HEK293 (cell line): ENCODE measurements around the gene PPM1K.

Experiments used
- CTCF ChIA-PET: fragments of 350-600 bp; formaldehyde crosslinking; extraction: SDS; loops from one replicate; lab custom pipeline; 2021; ENCODE audit warnings: antibody characterized with exemption; lab: Yijun Ruan, JAX
- POLR2A ChIA-PET: fragments of 300-600 bp; formaldehyde crosslinking; extraction: SDS; loops from one replicate; lab custom pipeline; 2020; ENCODE audit warnings: antibody characterized with exemption, inconsistent platforms; lab: Yijun Ruan, JAX
- H3K27ac ChIP-seq: fragments of 200-500 bp; sonication (Bioruptor generic); 2 replicates; pipeline ENCODE4 v1.5.1; 2014; ENCODE audit warnings: low read depth, low read length, control low read depth, inconsistent platforms; ENCODE audit errors: extremely low read depth
- H3K36me3 ChIP-seq, 2 experiments: fragments of 200-500 bp in 1 of 2; sonication (Bioruptor generic) in 1 of 2; 1 replicate in 1 of 2; 2 replicates in 1 of 2; pipeline ENCODE4 v1.5.1; 2014 to 2017; ENCODE audit warnings: inconsistent platforms in 2 of 2, low read length in 2 of 2; ENCODE audit not compliant: control insufficient read depth in 2 of 2, insufficient read depth in 1 of 2
- H3K4me1 ChIP-seq: fragments of 200-500 bp; sonication (Bioruptor generic); 2 replicates; pipeline ENCODE4 v1.5.1; 2014; ENCODE audit warnings: mild to moderate bottlenecking, low read length, inconsistent platforms; ENCODE audit not compliant: control insufficient read depth, insufficient read depth
- H3K4me3 ChIP-seq: 2 replicates; pipeline ENCODE4 v1.5.1; 2011; ENCODE audit warnings: low read depth, mild to moderate bottlenecking, control low read depth, low read length, moderate library complexity
- H3K9me3 ChIP-seq: fragments of 200-500 bp; sonication (Bioruptor generic); 2 replicates; pipeline ENCODE4 v1.5.1; 2014; ENCODE audit warnings: low read depth, low read length, inconsistent platforms; ENCODE audit not compliant: control insufficient read depth, insufficient read depth
- EGR2 ChIP-seq: fragments of 450-650 bp; formaldehyde crosslinking; IDR thresholded peaks from 2 replicates; pipeline ENCODE4 v1.5.1; 2016; ENCODE audit warnings: low read depth, missing biosample characterization, missing genetic modification characterization
- GFI1B ChIP-seq: fragments of 450-650 bp; formaldehyde crosslinking; IDR thresholded peaks from 2 replicates; pipeline ENCODE4 v1.5.1; 2016; ENCODE audit warnings: missing biosample characterization, missing genetic modification characterization
- GLI2 ChIP-seq: fragments of 450-650 bp; formaldehyde crosslinking; IDR thresholded peaks from 2 replicates; pipeline ENCODE4; 2017; ENCODE audit warnings: missing biosample characterization, missing genetic modification characterization, low read depth, borderline replicate concordance
- HOXA7 ChIP-seq: sonication (generic); formaldehyde crosslinking; IDR thresholded peaks from 2 replicates; pipeline ENCODE4 v1.8.1; 2022; ENCODE audit warnings: missing genetic modification reagents, borderline replicate concordance
- KLF16 ChIP-seq: fragments of 450-650 bp; formaldehyde crosslinking; IDR thresholded peaks from 2 replicates; pipeline ENCODE4 v1.5.1; 2017; ENCODE audit warnings: missing biosample characterization, missing genetic modification characterization
- KLF8 ChIP-seq: fragments of 450-650 bp; formaldehyde crosslinking; IDR thresholded peaks from 2 replicates; pipeline ENCODE4 v1.5.1; 2016; ENCODE audit warnings: missing biosample characterization, missing genetic modification characterization
- KLF9 ChIP-seq: fragments of 450-650 bp; formaldehyde crosslinking; IDR thresholded peaks from 2 replicates; pipeline ENCODE4 v1.5.1; 2016; ENCODE audit warnings: missing biosample characterization, missing genetic modification characterization, low read depth
- MEIS1 ChIP-seq: sonication (generic); formaldehyde crosslinking; IDR thresholded peaks from 2 replicates; pipeline ENCODE4 v1.8.1; 2022; ENCODE audit warnings: missing genetic modification reagents, mild to moderate bottlenecking, borderline replicate concordance
- MYNN ChIP-seq: fragments of 450-650 bp; formaldehyde crosslinking; IDR thresholded peaks from 2 replicates; pipeline ENCODE4 v1.5.1; 2016; ENCODE audit warnings: missing biosample characterization, missing genetic modification characterization, borderline replicate concordance
- MZF1 ChIP-seq: fragments of 450-650 bp; formaldehyde crosslinking; IDR thresholded peaks from 2 replicates; pipeline ENCODE4 v1.5.1; 2017; ENCODE audit warnings: missing biosample characterization, missing genetic modification characterization, borderline replicate concordance
- SETDB1 ChIP-seq: IDR thresholded peaks from one replicate; pipeline ENCODE4 v1.6.1; 2017; ENCODE audit warnings: mild to moderate bottlenecking, low read length, moderate library complexity, mixed read lengths; ENCODE audit not compliant: insufficient read length
- SP7 ChIP-seq: fragments of 450-650 bp; formaldehyde crosslinking; IDR thresholded peaks from 2 replicates; pipeline ENCODE4 v1.5.1; 2016; ENCODE audit warnings: missing biosample characterization, missing genetic modification characterization
- ZBTB21 ChIP-seq: fragments of 450-650 bp; formaldehyde crosslinking; IDR thresholded peaks from 2 replicates; pipeline ENCODE4 v1.5.1; 2017; ENCODE audit warnings: missing biosample characterization, missing genetic modification characterization
- ZFP37 ChIP-seq: fragments of 450-650 bp; formaldehyde crosslinking; IDR thresholded peaks from 2 replicates; pipeline ENCODE4 v1.5.1; 2016; ENCODE audit warnings: missing biosample characterization, missing genetic modification characterization
- ZNF169 ChIP-seq: fragments of 450-650 bp; formaldehyde crosslinking; IDR thresholded peaks from 2 replicates; pipeline ENCODE4 v1.5.1; 2016; ENCODE audit warnings: missing biosample characterization, missing genetic modification characterization
- ZNF223 ChIP-seq: fragments of 450-650 bp; formaldehyde crosslinking; IDR thresholded peaks from 2 replicates; pipeline ENCODE4 v1.5.1; 2016; ENCODE audit warnings: missing biosample characterization, missing genetic modification characterization
- ZNF24 ChIP-seq: fragments of 450-650 bp; formaldehyde crosslinking; IDR thresholded peaks from 2 replicates; pipeline ENCODE4 v1.5.1; 2016; ENCODE audit warnings: missing biosample characterization, missing genetic modification characterization
- ZNF324 ChIP-seq: fragments of 450-650 bp; formaldehyde crosslinking; IDR thresholded peaks from 2 replicates; pipeline ENCODE4 v1.5.1; 2016; ENCODE audit warnings: missing biosample characterization, missing genetic modification characterization
- ZNF335 ChIP-seq: fragments of 450-650 bp; formaldehyde crosslinking; conservative IDR thresholded peaks from 2 replicates; pipeline ENCODE4 v1.5.1; 2016; ENCODE audit warnings: missing biosample characterization, missing genetic modification characterization
- ZNF404 ChIP-seq: fragments of 450-650 bp; formaldehyde crosslinking; IDR thresholded peaks from 2 replicates; pipeline ENCODE4 v1.5.1; 2017; ENCODE audit warnings: missing biosample characterization, missing genetic modification characterization
- ZNF510 ChIP-seq: fragments of 450-650 bp; formaldehyde crosslinking; IDR thresholded peaks from 2 replicates; pipeline ENCODE4 v1.5.1; 2018; ENCODE audit warnings: mild to moderate bottlenecking, missing genetic modification characterization, missing biosample characterization; ENCODE audit not compliant: insufficient replicate concordance
- ZNF549 ChIP-seq: fragments of 450-650 bp; IDR thresholded peaks from 2 replicates; pipeline ENCODE4 v1.5.1; 2018; ENCODE audit warnings: missing biosample characterization, missing genetic modification characterization, mild to moderate bottlenecking, inconsistent platforms, moderate library complexity
- ZNF560 ChIP-seq: fragments of 450-650 bp; formaldehyde crosslinking; IDR thresholded peaks from 2 replicates; pipeline ENCODE4 v1.5.1; 2017; ENCODE audit warnings: missing biosample characterization, missing genetic modification characterization, borderline replicate concordance
- ZNF658 ChIP-seq: fragments of 450-650 bp; formaldehyde crosslinking; IDR thresholded peaks from 2 replicates; pipeline ENCODE4; 2016; ENCODE audit warnings: missing biosample characterization, missing genetic modification characterization
- ZNF660 ChIP-seq: fragments of 450-650 bp; IDR thresholded peaks from 2 replicates; pipeline ENCODE4 v1.5.1; 2018; ENCODE audit warnings: missing biosample characterization, mild to moderate bottlenecking, missing genetic modification characterization
- ZNF777 ChIP-seq: fragments of 450-650 bp; formaldehyde crosslinking; IDR thresholded peaks from 2 replicates; pipeline ENCODE4 v1.5.1; 2017; ENCODE audit warnings: missing biosample characterization, missing genetic modification characterization, borderline replicate concordance
- ZXDB ChIP-seq: fragments of 450-650 bp; formaldehyde crosslinking; IDR thresholded peaks from 2 replicates; pipeline ENCODE4 v1.5.1; 2016; ENCODE audit warnings: missing biosample characterization, missing genetic modification characterization
- TF ChIP-seq, protein P1 (sequence below): fragments of 450-650 bp; formaldehyde crosslinking; IDR thresholded peaks from 2 replicates; pipeline ENCODE4 v1.5.1; 2017; ENCODE audit warnings: missing biosample characterization, mild to moderate bottlenecking, missing genetic modification characterization, moderate library complexity
- TF ChIP-seq, protein P2 (sequence below): fragments of 450-650 bp; formaldehyde crosslinking; IDR thresholded peaks from 2 replicates; pipeline ENCODE4 v1.5.1; 2016; ENCODE audit warnings: missing biosample characterization, missing genetic modification characterization, borderline replicate concordance

The PPM1K gene

DNA sequence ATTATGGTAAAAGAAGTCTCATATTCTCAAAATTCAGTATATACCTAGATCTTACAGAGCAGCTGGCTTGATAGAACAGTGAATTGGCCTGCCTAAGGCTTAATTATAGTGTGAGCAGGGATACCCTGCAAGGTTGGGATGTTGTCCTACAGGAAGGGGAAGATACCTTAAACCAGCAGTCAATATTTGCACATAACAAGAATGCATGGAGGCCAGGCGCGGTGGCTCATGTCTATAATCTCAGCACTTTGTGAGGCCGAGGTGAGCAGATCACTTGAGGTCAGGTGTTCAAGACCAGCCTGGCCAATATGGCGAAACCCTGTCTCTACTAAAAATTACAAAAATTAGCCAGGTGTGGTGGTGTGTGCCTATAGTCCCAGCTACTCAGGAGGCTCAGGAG lies 67.2 kb downstream of the PPM1K start (continued):
- TF ChIP-seq KLF9 = no peak
- no peak for TF ChIP-seq ZNF324 (tag by site-specific recombination)
- no peak for TF ChIP-seq ZNF777
- TF ChIP-seq MEIS1 (CRISPR knock-in tag) = no peak
- TF ChIP-seq ZNF560 (tag by site-specific recombination) = no peak
- TF ChIP-seq ZFP37 (tag by site-specific recombination) = no peak
- TF ChIP-seq ZNF24 = no peak
- TF ChIP-seq ZNF660 (tag by site-specific recombination) = no peak

DNA sequence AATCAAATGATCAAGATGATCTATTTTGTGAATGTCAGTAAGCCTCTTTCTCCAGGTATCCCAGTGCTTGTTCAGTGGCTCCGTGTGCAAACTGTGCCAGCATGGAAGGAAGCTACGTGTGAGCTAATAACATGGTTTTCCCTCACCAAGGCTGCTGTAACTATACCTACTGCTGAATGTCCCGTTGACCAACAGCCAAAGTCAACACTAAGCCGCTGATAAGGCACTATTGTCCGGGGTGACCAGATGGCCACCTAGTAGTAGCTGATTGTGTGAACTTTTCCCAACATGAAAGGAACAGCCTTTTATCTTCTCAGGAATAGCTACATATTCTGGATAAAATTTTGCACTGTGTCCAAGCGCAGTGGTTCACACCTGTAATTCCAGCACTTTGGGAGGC lies 68.0 kb downstream of the PPM1K start:
- H3K4me1 ChIP-seq = no peaks in the 10 kb centered on the region
- ChIA-PET POLR2A (no interaction called here), CTCF (interaction anchor here (0.5 to 4.1 kb wide), 6 partner anchors 30 to 507 kb away, joined by 3 to 74 read pairs (median 3); no protein-coding TSS in a partner anchor)
- H3K9me3 ChIP-seq = no peaks in the 10 kb centered on the region
- no peak overlapping the region for H3K4me3 ChIP-seq
- TF ChIP-seq ZBTB21 (tag by site-specific recombination) (no peak), SP7 (tag by site-specific recombination) (no peak)
- no peaks in the 10 kb centered on the region for H3K36me3 ChIP-seq
- no peak overlapping the region for H3K27ac ChIP-seq

DNA sequence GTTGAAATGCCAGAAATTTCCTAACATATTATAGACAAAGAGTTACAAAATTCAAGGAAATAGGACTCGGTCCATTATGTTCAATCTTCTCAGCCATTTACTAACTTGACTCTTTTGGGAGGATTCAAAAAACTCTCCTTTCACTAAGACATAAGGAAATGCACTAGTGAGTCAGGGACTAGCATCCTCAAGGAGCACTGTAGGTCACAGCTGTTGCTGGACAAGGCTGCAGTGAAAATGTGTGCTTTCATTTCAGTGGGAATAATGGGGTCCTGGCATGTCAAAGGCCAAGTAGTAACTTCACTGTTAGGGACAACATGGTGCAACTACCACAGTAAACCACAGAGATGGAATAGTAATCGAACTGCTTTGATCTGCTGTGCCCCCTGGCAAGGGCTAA lies 69.0 kb downstream of the PPM1K start:
- Histone ChIP-seq H3K4me3 (no peak overlapping the region), H3K36me3 (no peaks in the 10 kb centered on the region), H3K27ac (no peak overlapping the region), H3K9me3 (no peaks in the 10 kb centered on the region), H3K4me1 (no peaks in the 10 kb centered on the region)
- TF ChIP-seq ZNF335 (tag by site-specific recombination) (no peak), ZNF549 (tag by site-specific recombination) (no peak), GLI2 (tag by site-specific recombination) (no peak), SETDB1 (no peak), KLF8 (tag by site-specific recombination) (no peak), GFI1B (tag by site-specific recombination) (no peak), ZXDB (no peak), ZNF169 (tag by site-specific recombination) (no peak), ZNF404 (tag by site-specific recombination) (no peak), KLF16 (tag by site-specific recombination) (no peak), MZF1 (tag by site-specific recombination) (no peak)
- TF ChIP-seq, protein P1, sequence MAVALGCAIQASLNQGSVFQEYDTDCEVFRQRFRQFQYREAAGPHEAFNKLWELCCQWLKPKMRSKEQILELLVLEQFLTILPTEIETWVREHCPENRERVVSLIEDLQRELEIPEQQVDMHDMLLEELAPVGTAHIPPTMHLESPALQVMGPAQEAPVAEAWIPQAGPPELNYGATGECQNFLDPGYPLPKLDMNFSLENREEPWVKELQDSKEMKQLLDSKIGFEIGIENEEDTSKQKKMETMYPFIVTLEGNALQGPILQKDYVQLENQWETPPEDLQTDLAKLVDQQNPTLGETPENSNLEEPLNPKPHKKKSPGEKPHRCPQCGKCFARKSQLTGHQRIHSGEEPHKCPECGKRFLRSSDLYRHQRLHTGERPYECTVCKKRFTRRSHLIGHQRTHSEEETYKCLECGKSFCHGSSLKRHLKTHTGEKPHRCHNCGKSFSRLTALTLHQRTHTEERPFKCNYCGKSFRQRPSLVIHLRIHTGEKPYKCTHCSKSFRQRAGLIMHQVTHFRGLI (tag by site-specific recombination) = no peak
- CTCF ChIA-PET = interaction anchor here (1.2 kb wide), 1 partner anchor 161 kb away, joined by 3 read pairs; no protein-coding TSS in a partner anchor
- POLR2A ChIA-PET = interaction anchor here (1.0 kb wide), 1 partner anchor 356 kb away, joined by 6 read pairs; no protein-coding TSS in a partner anchor

DNA sequence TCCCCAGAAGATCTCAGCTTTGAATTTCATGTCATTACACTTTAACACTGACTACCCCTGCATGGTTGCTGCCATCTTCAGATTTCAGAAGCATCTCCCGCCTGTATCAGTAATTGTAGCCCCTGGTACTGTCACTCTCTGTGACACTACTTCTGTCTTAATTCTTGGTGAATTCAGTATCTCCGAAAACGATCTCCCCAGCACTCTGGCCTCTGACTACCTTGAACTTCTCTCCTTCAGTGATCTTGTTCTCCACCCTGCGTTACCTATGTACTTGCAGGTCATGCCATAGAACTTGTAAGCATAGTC lies 72.2 kb downstream of the PPM1K start:
- Histone ChIP-seq H3K9me3 (no peaks in the 10 kb centered on the region), H3K4me3 (no peak overlapping the region), H3K4me1 (no peaks in the 10 kb centered on the region), H3K36me3 (no peaks in the 10 kb centered on the region), H3K27ac (no peak overlapping the region)
- TF ChIP-seq HOXA7 (no peak), ZNF510 (tag by site-specific recombination) (no peak), ZNF223 (tag by site-specific recombination) (no peak), ZFP37 (tag by site-specific recombination) (no peak), EGR2 (tag by site-specific recombination) (no peak), MYNN (no peak), ZNF658 (tag by site-specific recombination) (no peak)
- TF ChIP-seq, protein P2, sequence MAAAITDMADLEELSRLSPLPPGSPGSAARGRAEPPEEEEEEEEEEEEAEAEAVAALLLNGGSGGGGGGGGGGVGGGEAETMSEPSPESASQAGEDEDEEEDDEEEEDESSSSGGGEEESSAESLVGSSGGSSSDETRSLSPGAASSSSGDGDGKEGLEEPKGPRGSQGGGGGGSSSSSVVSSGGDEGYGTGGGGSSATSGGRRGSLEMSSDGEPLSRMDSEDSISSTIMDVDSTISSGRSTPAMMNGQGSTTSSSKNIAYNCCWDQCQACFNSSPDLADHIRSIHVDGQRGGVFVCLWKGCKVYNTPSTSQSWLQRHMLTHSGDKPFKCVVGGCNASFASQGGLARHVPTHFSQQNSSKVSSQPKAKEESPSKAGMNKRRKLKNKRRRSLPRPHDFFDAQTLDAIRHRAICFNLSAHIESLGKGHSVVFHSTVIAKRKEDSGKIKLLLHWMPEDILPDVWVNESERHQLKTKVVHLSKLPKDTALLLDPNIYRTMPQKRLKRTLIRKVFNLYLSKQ (tag by site-specific recombination) = no peak
- ChIA-PET CTCF (interaction anchor here (0.5 to 4.3 kb wide), 32 partner anchors 10 to 377 kb away, joined by 3 to 45 read pairs (median 4); partner anchors contain the start of gene HERC5), POLR2A (no interaction called here)
